Thyroid gland (tissue), 4 donors: ENCODE results near the gene PHACTR1.

Source experiments
- POLR2A ChIP-seq, 2 donors: fragments of 450-650 bp; IDR thresholded peaks; one replicate each; pipeline ENCODE4 v1.6.1; 2017; ENCODE audit warnings: antibody characterized with exemption in 2 of 2, mild to moderate bottlenecking in 2 of 2, moderate library complexity in 1 of 2
- TF ChIP-seq, protein P1 (sequence below), 6 experiments: fragments of 200-600 bp in 3 of 6; fragments of 450-650 bp in 3 of 6; sonication (generic) in 3 of 6; IDR thresholded peaks; one replicate each; pipeline ENCODE4 v1.5.1; 2016 to 2019; ENCODE audit warnings: antibody characterized with exemption in 6 of 6, mild to moderate bottlenecking in 2 of 6, inconsistent platforms in 1 of 6, moderate library complexity in 1 of 6

DNA sequence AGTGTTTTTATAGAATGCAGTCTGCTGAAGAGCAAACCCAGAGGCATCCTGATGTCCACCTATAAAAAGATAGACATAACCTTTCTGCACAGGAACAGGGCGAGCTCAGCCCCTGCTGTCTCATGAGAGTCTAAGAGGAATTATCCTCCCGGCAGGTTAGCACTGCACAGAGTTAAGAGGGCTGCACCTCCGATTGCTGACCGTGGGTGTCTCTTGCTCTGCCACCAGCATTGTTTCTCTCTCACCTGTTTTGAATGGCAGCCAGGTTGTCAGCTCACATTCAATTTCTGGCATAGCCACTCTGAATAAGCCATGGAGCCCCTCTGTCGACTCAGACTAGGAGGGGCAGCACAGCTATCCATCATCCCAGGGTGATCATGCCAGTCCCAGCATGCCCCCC, 211.2 kb downstream of the PHACTR1 start:
- no peak for TF ChIP-seq POLR2A (IDR thresholded peaks at IDR 0.05)
- TF ChIP-seq, protein P1, sequence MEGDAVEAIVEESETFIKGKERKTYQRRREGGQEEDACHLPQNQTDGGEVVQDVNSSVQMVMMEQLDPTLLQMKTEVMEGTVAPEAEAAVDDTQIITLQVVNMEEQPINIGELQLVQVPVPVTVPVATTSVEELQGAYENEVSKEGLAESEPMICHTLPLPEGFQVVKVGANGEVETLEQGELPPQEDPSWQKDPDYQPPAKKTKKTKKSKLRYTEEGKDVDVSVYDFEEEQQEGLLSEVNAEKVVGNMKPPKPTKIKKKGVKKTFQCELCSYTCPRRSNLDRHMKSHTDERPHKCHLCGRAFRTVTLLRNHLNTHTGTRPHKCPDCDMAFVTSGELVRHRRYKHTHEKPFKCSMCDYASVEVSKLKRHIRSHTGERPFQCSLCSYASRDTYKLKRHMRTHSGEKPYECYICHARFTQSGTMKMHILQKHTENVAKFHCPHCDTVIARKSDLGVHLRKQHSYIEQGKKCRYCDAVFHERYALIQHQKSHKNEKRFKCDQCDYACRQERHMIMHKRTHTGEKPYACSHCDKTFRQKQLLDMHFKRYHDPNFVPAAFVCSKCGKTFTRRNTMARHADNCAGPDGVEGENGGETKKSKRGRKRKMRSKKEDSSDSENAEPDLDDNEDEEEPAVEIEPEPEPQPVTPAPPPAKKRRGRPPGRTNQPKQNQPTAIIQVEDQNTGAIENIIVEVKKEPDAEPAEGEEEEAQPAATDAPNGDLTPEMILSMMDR (IDR thresholded peaks at IDR 0.05), result no peak
